GM12872 (cell line): Measurements from ENCODE around the gene JADE2.

ENCODE experiments used
- TF ChIP-seq, protein P1 (sequence below): IDR thresholded peaks from 3 replicates; pipeline ENCODE4 v1.5.1; 2011; ENCODE audit warnings: low read depth, mild to moderate bottlenecking, low read length, moderate library complexity; ENCODE audit not compliant: insufficient read depth

JADE2 gene

DNA sequence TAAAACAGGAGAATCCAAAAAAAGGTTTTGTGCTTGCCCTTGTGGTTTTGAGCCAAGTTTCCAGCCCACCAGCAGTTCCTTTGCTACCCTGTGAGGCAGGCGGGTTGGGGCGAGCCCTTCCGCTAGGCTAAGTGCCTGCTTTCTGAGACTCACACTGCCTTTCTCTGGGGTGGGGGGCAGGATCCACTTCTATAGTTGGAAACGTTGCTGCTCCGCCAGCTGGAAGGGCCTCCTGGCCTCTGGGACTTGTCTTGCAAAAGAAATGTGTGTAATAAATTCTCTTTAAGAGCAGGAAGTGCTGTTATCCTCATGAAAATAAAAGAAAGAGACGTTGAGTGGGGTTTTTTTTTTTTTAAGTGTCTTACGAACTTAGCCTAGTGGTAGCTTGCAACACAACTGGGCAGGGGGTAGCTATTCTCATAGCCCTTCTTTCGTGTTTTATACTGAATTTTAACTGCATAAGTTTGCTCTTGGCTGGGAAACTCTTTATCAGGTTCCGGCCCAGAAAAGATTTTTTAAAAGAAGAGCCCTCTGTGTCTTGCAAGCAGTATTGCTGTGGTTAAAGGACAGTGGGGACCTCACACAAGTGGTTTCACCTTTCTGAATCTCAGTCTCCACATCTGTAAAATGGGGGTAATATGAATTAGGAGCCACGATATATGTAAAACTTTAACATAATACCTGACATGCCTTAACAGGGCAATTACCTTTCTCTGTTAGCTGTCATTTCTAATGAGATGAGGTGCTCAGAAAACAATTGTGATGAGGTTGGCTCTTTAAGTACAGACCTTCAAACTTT is 19.8 kb downstream of the JADE2 start:
- TF ChIP-seq, protein P1, sequence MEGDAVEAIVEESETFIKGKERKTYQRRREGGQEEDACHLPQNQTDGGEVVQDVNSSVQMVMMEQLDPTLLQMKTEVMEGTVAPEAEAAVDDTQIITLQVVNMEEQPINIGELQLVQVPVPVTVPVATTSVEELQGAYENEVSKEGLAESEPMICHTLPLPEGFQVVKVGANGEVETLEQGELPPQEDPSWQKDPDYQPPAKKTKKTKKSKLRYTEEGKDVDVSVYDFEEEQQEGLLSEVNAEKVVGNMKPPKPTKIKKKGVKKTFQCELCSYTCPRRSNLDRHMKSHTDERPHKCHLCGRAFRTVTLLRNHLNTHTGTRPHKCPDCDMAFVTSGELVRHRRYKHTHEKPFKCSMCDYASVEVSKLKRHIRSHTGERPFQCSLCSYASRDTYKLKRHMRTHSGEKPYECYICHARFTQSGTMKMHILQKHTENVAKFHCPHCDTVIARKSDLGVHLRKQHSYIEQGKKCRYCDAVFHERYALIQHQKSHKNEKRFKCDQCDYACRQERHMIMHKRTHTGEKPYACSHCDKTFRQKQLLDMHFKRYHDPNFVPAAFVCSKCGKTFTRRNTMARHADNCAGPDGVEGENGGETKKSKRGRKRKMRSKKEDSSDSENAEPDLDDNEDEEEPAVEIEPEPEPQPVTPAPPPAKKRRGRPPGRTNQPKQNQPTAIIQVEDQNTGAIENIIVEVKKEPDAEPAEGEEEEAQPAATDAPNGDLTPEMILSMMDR, result no peak

DNA sequence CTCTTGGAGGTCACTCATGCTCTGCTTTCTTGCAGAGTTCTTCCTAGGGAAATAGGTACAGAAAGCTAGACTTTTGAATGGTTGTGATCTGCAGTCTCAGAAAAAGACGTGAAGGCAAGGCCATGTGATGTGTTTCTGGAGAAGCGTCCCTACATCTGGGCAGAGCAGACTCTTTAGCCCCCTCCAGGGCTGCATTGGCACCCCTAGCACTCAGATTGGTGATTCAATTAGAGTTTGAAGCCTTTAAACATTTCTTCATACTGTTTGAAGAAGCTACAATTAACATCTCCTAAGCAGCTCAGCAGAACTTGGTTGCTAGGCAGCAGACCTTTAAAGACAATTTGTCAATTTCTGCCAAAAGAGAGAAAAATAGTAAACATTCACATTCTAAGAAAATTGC is 21.6 kb downstream of the JADE2 start:
- TF ChIP-seq, protein P1, result no peak

DNA sequence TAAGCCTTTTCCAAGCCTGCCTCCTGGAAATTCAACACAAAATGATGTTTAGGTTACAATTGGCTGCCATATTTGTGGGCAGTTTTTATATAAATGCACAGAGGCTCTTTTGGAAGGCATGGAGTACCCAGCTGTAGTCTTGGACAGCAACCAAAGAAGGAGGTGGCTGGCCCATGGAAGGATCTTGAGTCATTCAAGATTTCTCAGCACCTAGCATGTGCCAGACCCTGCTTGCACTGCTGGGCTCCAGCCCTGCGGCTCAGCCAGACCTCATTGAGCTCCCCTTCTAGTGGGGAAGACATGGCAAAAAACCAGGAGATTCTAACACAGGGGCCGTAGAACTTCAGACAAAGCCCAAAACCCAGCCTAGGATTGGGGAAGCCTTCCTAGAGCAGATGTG is 22.1 kb downstream of the JADE2 start:
- TF ChIP-seq, protein P1, result no peak

DNA sequence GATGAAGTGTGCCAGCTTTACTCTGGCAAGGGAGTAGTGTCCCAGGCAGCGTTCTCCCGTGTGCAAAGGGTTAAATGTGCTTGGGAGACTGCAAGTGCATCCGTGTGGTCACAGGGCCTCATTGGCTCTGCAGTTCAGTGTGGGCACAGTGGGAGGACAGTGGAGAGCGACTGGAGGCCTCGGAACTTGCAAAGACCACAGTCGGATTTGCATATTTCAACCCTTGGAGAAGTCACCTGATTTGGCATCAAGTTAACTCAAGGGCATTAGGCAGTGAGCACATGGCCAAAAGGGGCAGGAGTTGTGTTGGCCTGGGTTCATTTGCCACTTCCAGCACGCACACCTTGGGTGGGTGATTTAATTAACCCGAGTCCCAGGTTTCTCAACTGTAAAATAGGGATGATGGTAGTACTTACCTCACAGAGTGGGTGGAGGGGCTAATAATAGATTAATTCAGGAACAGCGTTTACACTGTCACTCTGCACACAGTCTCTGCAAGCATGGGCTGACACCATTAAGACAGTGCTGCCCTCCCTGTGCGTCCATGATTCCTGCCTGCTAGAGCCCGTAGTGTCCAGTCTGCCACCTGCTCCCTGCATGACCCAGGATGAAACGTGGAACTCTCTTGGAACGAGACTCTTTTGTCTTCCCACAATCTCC is 22.7 kb downstream of the JADE2 start:
- TF ChIP-seq, protein P1, result no peak

DNA sequence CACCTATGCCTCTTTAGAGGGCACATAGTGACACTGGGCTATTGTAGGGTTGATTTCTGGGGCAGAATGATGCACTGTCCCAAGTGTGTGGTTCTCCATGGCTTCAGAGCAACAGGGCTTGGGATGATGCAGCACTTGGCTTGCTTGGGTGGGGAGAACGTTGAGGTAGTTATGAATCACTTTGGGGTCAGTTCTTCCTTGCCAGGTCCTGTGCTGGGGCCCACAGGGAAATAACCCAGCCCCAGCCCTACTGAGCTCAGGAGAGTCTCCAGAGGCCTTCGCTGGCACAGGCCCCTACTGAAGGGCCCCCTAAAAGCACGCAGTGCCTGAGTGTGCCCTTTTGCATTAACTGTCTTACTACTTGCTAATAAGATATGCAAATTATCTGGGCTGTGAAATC is 24.2 kb downstream of the JADE2 start:
- TF ChIP-seq, protein P1, result no peak

DNA sequence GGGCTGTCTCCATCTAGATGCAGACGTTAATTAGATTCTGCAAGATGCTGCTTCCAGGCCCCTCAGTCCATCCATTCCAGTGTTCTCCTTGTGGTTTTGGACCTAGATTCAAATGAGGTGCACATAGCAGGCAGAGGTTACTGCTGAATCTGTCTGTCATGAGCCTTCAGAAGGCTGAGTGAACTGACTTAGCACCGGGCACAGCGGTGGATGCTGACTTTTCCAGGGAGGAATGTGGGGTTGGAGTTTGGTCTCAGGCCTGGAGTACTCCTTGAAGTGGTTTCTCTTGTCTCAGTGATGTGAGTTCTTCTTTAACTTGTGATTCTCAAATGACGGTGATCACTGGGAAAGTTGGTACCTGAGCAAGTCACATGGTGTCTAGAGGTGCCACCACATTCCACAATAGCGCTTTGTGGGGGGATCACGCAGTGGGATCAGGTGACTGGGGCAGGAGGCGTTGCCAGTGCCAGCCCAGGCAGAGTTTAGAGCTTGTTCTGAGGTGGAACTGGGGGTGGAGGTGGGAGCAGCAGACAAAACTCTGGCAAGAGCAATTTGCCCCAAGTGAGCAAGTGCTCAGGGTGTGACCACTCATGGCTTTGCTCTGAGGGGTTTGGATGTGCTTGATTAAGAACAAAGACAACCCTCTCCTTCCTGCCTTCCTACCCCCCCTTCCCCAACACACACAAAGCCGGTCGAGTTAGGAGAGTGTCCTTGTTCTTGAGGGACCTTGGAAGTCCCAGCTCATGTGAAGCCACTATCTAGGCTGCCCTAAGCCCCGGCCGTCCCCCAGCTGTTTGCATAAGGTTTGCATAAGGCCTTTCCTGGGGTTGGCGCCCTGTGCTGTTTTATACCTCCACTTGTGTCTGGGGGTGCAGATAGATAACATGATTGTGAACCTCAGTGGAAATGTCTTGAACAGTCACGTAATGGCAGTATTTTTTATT is 25.1 kb downstream of the JADE2 start:
- TF ChIP-seq, protein P1, result no peak

DNA sequence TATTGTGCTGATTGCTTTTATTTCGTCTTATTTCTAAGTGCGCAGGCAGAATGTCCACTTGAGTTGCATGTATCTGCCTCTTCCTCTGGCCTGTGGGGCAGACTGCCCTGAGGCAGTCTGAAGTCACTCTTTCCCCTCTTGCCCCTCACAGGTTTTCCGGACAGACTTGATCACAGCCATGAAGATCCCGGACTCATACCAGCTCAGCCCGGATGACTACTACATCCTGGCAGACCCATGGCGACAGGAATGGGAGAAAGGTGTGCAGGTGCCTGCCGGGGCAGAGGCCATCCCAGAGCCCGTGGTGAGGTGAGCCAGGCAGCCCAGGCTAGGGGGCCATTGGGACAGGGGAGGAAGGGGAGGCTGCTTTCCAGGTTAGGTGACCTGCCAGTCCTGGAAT is 26.4 kb downstream of the JADE2 start:
- TF ChIP-seq, protein P1, result no peak
